Cerebellar nuclear complex (tissue), 1 donor: ENCODE data around the gene IL24.
"Not testable (repeated sequence)": the region's sequence is repeated elsewhere in the genome, so short reads cannot be mapped to it uniquely, and the experiment has no call there.

Experiments used
- DNase-seq, 2 experiments: peaks; one replicate each; lab custom pipeline; 2025; lab: John Stamatoyannopoulos, UW

The IL24 gene

GRCh38 chr1:206904423-206905142 is 7.3 kb downstream of the IL24 start:
- no peak for DNase-seq

GRCh38 chr1:206905295-206906164 is 8.3 kb downstream of the IL24 start:
- no peak for DNase-seq

GRCh38 chr1:206907304-206907991 is 10.2 kb downstream of the IL24 start:
- DNase-seq = no peak

- no peak for DNase-seq
Observed at GRCh38 chr1:206908038-206908437, 10.8 kb downstream of the IL24 start.

GRCh38 chr1:206909161-206909882 is 12.1 kb downstream of the IL24 start:
- no peak for DNase-seq

- DNase-seq = no peak
Observed at GRCh38 chr1:206909883-206910318, 12.7 kb downstream of the IL24 start.

- no peak for DNase-seq
Observed at GRCh38 chr1:206911064-206911663, 13.9 kb downstream of the IL24 start.

- peak; percentile 19 to 77 for DNase-seq
Observed at GRCh38 chr1:206912445-206913095, 15.3 kb downstream of the IL24 start.

GRCh38 chr1:206913766-206914537 is 16.7 kb downstream of the IL24 start:
- DNase-seq = no peak

GRCh38 chr1:206915030-206915735 is 17.9 kb downstream of the IL24 start:
- DNase-seq = no peak

GRCh38 chr1:206916000-206916709 is 18.9 kb downstream of the IL24 start:
- no peak for DNase-seq

- no peak for DNase-seq
Observed at GRCh38 chr1:206918076-206918475, 20.8 kb downstream of the IL24 start.

- no peak for DNase-seq
Observed at GRCh38 chr1:206921772-206922265, 24.6 kb downstream of the IL24 start, which contains the start of gene FCMR. TSS of gene FCMR (minus strand) at chr1:206921941. CDS start at chr1:206921854, 87 bp downstream.

GRCh38 chr1:206922524-206922923 is 25.3 kb downstream of the IL24 start:
- no peak for DNase-seq

GRCh38 chr1:206923009-206923960 is 26.0 kb downstream of the IL24 start:
- no peak for DNase-seq

GRCh38 chr1:206923961-206924557 is 26.8 kb downstream of the IL24 start:
- not testable (repeated sequence) for DNase-seq

GRCh38 chr1:206924592-206925105 is 27.4 kb downstream of the IL24 start:
- DNase-seq = no peak
